HepG2 (cell line): ENCODE results near the gene CLCN1. TPM values are rescaled to one million over a fixed set of nuclear protein-coding genes. Genes with fewer than 3 reads are reported as not detected.

ENCODE experiments used
- ATAC-seq: fragments of 200-7000 bp; cut with Tn5 transposase; 3 replicates; pipeline ENCODE4 v1.9.1; 2020; ENCODE audit warnings: mild to moderate bottlenecking, moderate library complexity
- BruUV-seq: library from RNA; stranded (reverse); fragments of 400-500 nt; replicated peaks from 2 replicates; lab custom pipeline; 2021; lab: Mats Ljungman, UMichigan
- CTCF ChIA-PET: fragments of 300-600 bp; formaldehyde crosslinking; extraction: SDS; loops from one replicate; lab custom pipeline; 2021; ENCODE audit warnings: low total read pairs, inconsistent platforms, low intra/inter-chr PET ratio; lab: Yijun Ruan, JAX
- POLR2A ChIA-PET: fragments of 350-600 bp; sonication (Branson Sonifier 250); formaldehyde crosslinking; loops from one replicate; lab custom pipeline; 2020; ENCODE audit warnings: antibody characterized with exemption, inconsistent platforms; lab: Yijun Ruan, JAX
- DNase-seq: peaks from one replicate; pipeline ENCODE4 v3.0.0-alpha.2; 2015; ENCODE audit warnings: low spot score
- FAIRE-seq: peaks from 3 replicates; lab custom pipeline; 2011; peaks lifted over from hg19 to GRCh38; lab: Jason Lieb, UNC
- H2AFZ ChIP-seq: one replicate; pipeline ENCODE4 v1.6.1; 2011; ENCODE audit warnings: low read length, inconsistent platforms
- H3K27ac ChIP-seq: fragments of 300-600 bp; 3 replicates; pipeline ENCODE4 v1.8.0; 2011; ENCODE audit warnings: mixed run types, mild to moderate bottlenecking, mixed read lengths, low read length, inconsistent platforms; ENCODE audit not compliant: insufficient read depth; ENCODE audit errors: extremely low read length
- H3K27me3 ChIP-seq, 2 experiments: fragments of 200-600 bp in 1 of 2; 2 replicates in 1 of 2; 3 replicates in 1 of 2; pipeline versions ENCODE4 v1.6.0 to v1.8.0; 2011; ENCODE audit warnings: low read length in 2 of 2, mild to moderate bottlenecking in 2 of 2, moderate library complexity in 2 of 2, inconsistent platforms in 1 of 2; ENCODE audit not compliant: insufficient read depth in 2 of 2, control insufficient read depth in 1 of 2
- H3K36me3 ChIP-seq, 2 experiments: fragments of 200-600 bp in 1 of 2; replicated peaks in 1 of 2; 2 replicates in 1 of 2; 3 replicates in 1 of 2; pipeline versions ENCODE4 v1.5.1 to v1.8.0; 2011; ENCODE audit warnings: low read length in 2 of 2, inconsistent platforms in 1 of 2; ENCODE audit not compliant: insufficient read depth in 2 of 2, control insufficient read depth in 1 of 2
- H3K4me1 ChIP-seq: 2 replicates; pipeline ENCODE4 v1.5.1; 2012; ENCODE audit warnings: low read length, inconsistent platforms; ENCODE audit not compliant: insufficient read depth
- H3K4me2 ChIP-seq: 2 replicates; pipeline ENCODE4 v1.6.0; 2011; ENCODE audit warnings: low read depth, low read length, inconsistent platforms
- H3K4me3 ChIP-seq, 3 experiments: fragments of 200-600 bp in 1 of 3; sonication (generic), shearing (Covaris generic) in 1 of 3; replicated peaks in 1 of 3; 2 replicates each; pipeline ENCODE4 v1.5.1; 2011 to 2016; ENCODE audit warnings: low read length in 3 of 3, inconsistent platforms in 2 of 3, low read depth in 2 of 3, mild to moderate bottlenecking in 2 of 3, control low read depth in 1 of 3, mixed read lengths in 1 of 3; ENCODE audit not compliant: insufficient read depth in 1 of 3
- H3K79me2 ChIP-seq: one replicate; pipeline ENCODE4 v1.6.1; 2011; ENCODE audit warnings: low read length, inconsistent platforms; ENCODE audit not compliant: insufficient read depth
- H3K9ac ChIP-seq: 2 replicates; pipeline ENCODE4 v1.6.0; 2011; ENCODE audit warnings: mild to moderate bottlenecking, low read depth, low read length, inconsistent platforms; ENCODE audit not compliant: insufficient read depth
- H3K9me3 ChIP-seq: 2 replicates; pipeline ENCODE4 v1.5.1; 2012; ENCODE audit warnings: mild to moderate bottlenecking, low read length
- H4K20me1 ChIP-seq: 2 replicates; pipeline ENCODE4 v1.6.0; 2011; ENCODE audit warnings: inconsistent platforms, mild to moderate bottlenecking, low read length, moderate library complexity; ENCODE audit not compliant: insufficient read depth
- ARID5B ChIP-seq: IDR thresholded peaks from 2 replicates; pipeline ENCODE4 v1.4.0; 2020; ENCODE audit warnings: mild to moderate bottlenecking, missing genetic modification reagents
- ESRRA ChIP-seq: sonication (generic); formaldehyde crosslinking; IDR thresholded peaks from 2 replicates; pipeline ENCODE4 v1.5.1; 2020; ENCODE audit warnings: mild to moderate bottlenecking, low read depth, missing genetic modification reagents
- FOXA3 ChIP-seq: IDR thresholded peaks from 2 replicates; pipeline ENCODE4 v1.6.1; 2016; ENCODE audit warnings: missing genetic modification reagents, missing compliant biosample characterization
- NR0B2 ChIP-seq: sonication (generic); formaldehyde crosslinking; IDR thresholded peaks from 2 replicates; pipeline ENCODE4 v1.4.0; 2020; ENCODE audit warnings: mild to moderate bottlenecking, missing genetic modification reagents
- ZBTB4 ChIP-seq: sonication (generic); formaldehyde crosslinking; IDR thresholded peaks from 2 replicates; pipeline ENCODE4 v1.4.0; 2020; ENCODE audit warnings: missing genetic modification reagents, mild to moderate bottlenecking, borderline replicate concordance
- ZBTB7B ChIP-seq: sonication (generic); formaldehyde crosslinking; IDR thresholded peaks from 2 replicates; pipeline ENCODE4 v1.4.0; 2020; ENCODE audit warnings: missing genetic modification reagents
- ZFP36 ChIP-seq: fragments of 150-350 bp; IDR thresholded peaks from 2 replicates; pipeline ENCODE4 v1.6.1; 2018; ENCODE audit warnings: borderline replicate concordance, low read length, low read depth; ENCODE audit not compliant: partially characterized antibody
- ZNF121 ChIP-seq: sonication (generic); formaldehyde crosslinking; IDR thresholded peaks from 2 replicates; pipeline ENCODE4 v1.5.0; 2020; ENCODE audit warnings: mild to moderate bottlenecking, missing genetic modification reagents
- ZNF33B ChIP-seq: sonication (generic); formaldehyde crosslinking; IDR thresholded peaks from 2 replicates; pipeline ENCODE4 v1.5.1; 2020; ENCODE audit warnings: mild to moderate bottlenecking, missing genetic modification reagents
- ZNF558 ChIP-seq: sonication (generic); formaldehyde crosslinking; IDR thresholded peaks from 2 replicates; pipeline ENCODE4 v1.9.0; 2022; ENCODE audit warnings: mild to moderate bottlenecking, missing genetic modification reagents, borderline replicate concordance
- ZNF629 ChIP-seq: sonication (generic); formaldehyde crosslinking; conservative IDR thresholded peaks from 2 replicates; pipeline ENCODE4 v1.5.0; 2020; ENCODE audit warnings: missing genetic modification reagents
- ZNF768 ChIP-seq: sonication (generic); formaldehyde crosslinking; IDR thresholded peaks from 2 replicates; pipeline ENCODE4 v1.4.0; 2020; ENCODE audit warnings: missing genetic modification reagents
- ZNF788 ChIP-seq: sonication (generic); formaldehyde crosslinking; IDR thresholded peaks from 2 replicates; pipeline ENCODE4 v1.5.0; 2020; ENCODE audit warnings: mild to moderate bottlenecking, missing genetic modification reagents, borderline replicate concordance
- WGBS: methylation state at CpG from one replicate; pipeline ENCODE4 v1.1.6; 2017; ENCODE audit warnings: low lambda C conversion rate; 5-methylcytosine and 5-hydroxymethylcytosine counted together
- in situ Hi-C: cut with HindIII; loops from 2 replicates; pipeline ENCODE4 v1.10.0; 2017; ENCODE audit warnings: low pct_unique_long_range_greater_than_20kb; ENCODE audit not compliant: extremely low pct_ligation_motif_present
- intact Hi-C: fragments of 100-400 bp; cut with micrococcal nuclease; formaldehyde crosslinking; loops from one replicate; pipeline ENCODE4 v1.10.0; 2022; ENCODE audit not compliant: unreplicated experiment
- polyA plus RNA-seq, 8 experiments: library from polyadenylated mRNA; depleted of rRNA in 3 of 8; stranded (reverse) in 7 of 8; unstranded in 1 of 8; fragments of >200 nt; fragmentation: Illumina TruSeq in 4 of 8; extraction: Trizol in 4 of 8; gene quantifications; 2 replicates each; pipeline versions ENCODE4 v1.2.1 to v1.2.3, GENCODE V29; 2011 to 2016; ENCODE audit warnings: low read depth in 4 of 8, missing spikeins in 1 of 8, mixed read lengths in 1 of 8; ENCODE audit not compliant: insufficient read depth in 1 of 8
- total RNA-seq, 5 experiments: library from RNA; depleted of rRNA; stranded (reverse); fragments of >200 nt; fragmentation: Illumina TruSeq; extraction: Trizol; gene quantifications; 2 replicates each; pipeline ENCODE4 v1.2.3, GENCODE V29; 2016; ENCODE audit warnings: low read depth in 1 of 5
- TF ChIP-seq, protein P1 (sequence below): sonication (generic); formaldehyde crosslinking; IDR thresholded peaks from 2 replicates; pipeline ENCODE4 v1.4.0; 2020; ENCODE audit warnings: missing genetic modification reagents

CLCN1 gene
- total and polyA plus RNA-seq, 2 of the 13 experiments (the other 11 are each of a cell fraction or from before 2014, with no cell fraction given) = 0.01 TPM; not detected in 1

- in situ Hi-C loops = loop anchor here (25.0 kb wide), 1 partner anchor 516 kb away; the partner anchor contains the start of gene TCAF1
- Histone ChIP-seq H3K36me3 (peaks cover 0 to 3% of the 10 kb centered on the region in 2 experiments; a peak in 1 of 5 replicates), H3K79me2 (no peaks in the 10 kb centered on the region)
- no peak for TF ChIP-seq ZNF788 (CRISPR knock-in tag)
- TF ChIP-seq ZNF121 (CRISPR knock-in tag) = no peak
- TF ChIP-seq ZBTB7B (CRISPR knock-in tag) = no peak
- TF ChIP-seq ZNF33B = no peak
- TF ChIP-seq NR0B2 (CRISPR knock-in tag) = no peak
- peak; percentile 67; the same call in 1 of the 2 replicates for TF ChIP-seq ZBTB4 (CRISPR knock-in tag)
- TF ChIP-seq ZNF629 (CRISPR knock-in tag) = no peak
- no peak for TF ChIP-seq ARID5B (CRISPR knock-in tag)
- 0 out of 2 replicates have a peak, but pooled peaks have one; percentile 12 for TF ChIP-seq ZNF558
- TF ChIP-seq, protein P1, sequence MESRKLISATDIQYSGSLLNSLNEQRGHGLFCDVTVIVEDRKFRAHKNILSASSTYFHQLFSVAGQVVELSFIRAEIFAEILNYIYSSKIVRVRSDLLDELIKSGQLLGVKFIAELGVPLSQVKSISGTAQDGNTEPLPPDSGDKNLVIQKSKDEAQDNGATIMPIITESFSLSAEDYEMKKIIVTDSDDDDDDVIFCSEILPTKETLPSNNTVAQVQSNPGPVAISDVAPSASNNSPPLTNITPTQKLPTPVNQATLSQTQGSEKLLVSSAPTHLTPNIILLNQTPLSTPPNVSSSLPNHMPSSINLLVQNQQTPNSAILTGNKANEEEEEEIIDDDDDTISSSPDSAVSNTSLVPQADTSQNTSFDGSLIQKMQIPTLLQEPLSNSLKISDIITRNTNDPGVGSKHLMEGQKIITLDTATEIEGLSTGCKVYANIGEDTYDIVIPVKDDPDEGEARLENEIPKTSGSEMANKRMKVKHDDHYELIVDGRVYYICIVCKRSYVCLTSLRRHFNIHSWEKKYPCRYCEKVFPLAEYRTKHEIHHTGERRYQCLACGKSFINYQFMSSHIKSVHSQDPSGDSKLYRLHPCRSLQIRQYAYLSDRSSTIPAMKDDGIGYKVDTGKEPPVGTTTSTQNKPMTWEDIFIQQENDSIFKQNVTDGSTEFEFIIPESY = peak; percentile 63
- no peak for TF ChIP-seq ZFP36
- TF ChIP-seq ESRRA (CRISPR knock-in tag) = 0 out of 2 replicates have a peak, but pooled peaks have one; percentile 6
- peak; percentile 82; the same call in 1 of the 2 replicates for TF ChIP-seq ZNF768 (CRISPR knock-in tag)
- TF ChIP-seq FOXA3 (CRISPR knock-in tag) = no peak
These were observed 80.3 kb downstream of the CLCN1 start for GRCh38 chr7:143396182-143396581.

More at GRCh38 chr7:143396182-143396581, 80.3 kb downstream of the CLCN1 start:
- ChIA-PET CTCF (no interaction called here), POLR2A (interaction anchor here (1.1 to 2.5 kb wide), 8 partner anchors 9 to 133 kb away, joined by 3 to 24 read pairs (median 8); partner anchors contain the start of genes CASP2, EPHA1 and GSTK1)
- 37% methylated on average over 5 of the region's 7 CpGs for WGBS
- peak; percentile 45 for ATAC-seq
- Histone ChIP-seq H3K27ac (peak overlapping the region; percentile 66), H3K4me1 (peaks cover 60% of the 10 kb centered on the region), H3K9ac (peak overlapping the region; percentile 27; the same call in 1 of the 2 replicates), H3K9me3 (no peaks in the 10 kb centered on the region), H3K4me3 (peak overlapping the region in 1 of 3 experiments; percentile 47; a peak in 2 of 6 replicates), H3K27me3 (no peaks in the 10 kb centered on the region), H2AFZ (no peak overlapping the region), H3K4me2 (peak overlapping the region; percentile 78), H4K20me1 (no peaks in the 10 kb centered on the region)
- intact Hi-C loops = no loop called here
- no peak for FAIRE-seq
- no peak for DNase-seq
- BruUV-seq = no TSS peak
